GM18498 (cell line): ENCODE measurements around the gene LSM14A.
"Not testable (repeated sequence)": the region's sequence is repeated elsewhere in the genome, so short reads cannot be mapped to it uniquely, and the experiment has no call there.

ENCODE experiments used
- ATAC-seq: cut with Tn5 transposase; IDR thresholded peaks from one replicate; pipeline ENCODE4 v1.9.1; 2021; ENCODE audit warnings: mild to moderate bottlenecking, moderate library complexity; ENCODE audit not compliant: unreplicated experiment

Gene LSM14A

GRCh38 chr19:34189199-34189916 lies 17.1 kb downstream of the LSM14A start:
- no peak for ATAC-seq

- ATAC-seq: no peak
Observed at GRCh38 chr19:34189917-34190425, 17.7 kb downstream of the LSM14A start.

- ATAC-seq: no peak
Observed at GRCh38 chr19:34191355-34191962, 19.2 kb downstream of the LSM14A start.

- ATAC-seq: no peak
Observed at GRCh38 chr19:34193439-34193838, 21.1 kb downstream of the LSM14A start.

- no peak for ATAC-seq
Observed at GRCh38 chr19:34193876-34194275, 21.6 kb downstream of the LSM14A start.

- ATAC-seq: no peak
Observed at GRCh38 chr19:34201133-34201532, 28.8 kb downstream of the LSM14A start.

GRCh38 chr19:34205324-34205723 lies 33.0 kb downstream of the LSM14A start:
- ATAC-seq: not testable (repeated sequence)

GRCh38 chr19:34208291-34208884 lies 36.1 kb downstream of the LSM14A start:
- ATAC-seq: no peak

GRCh38 chr19:34209726-34210125 lies 37.4 kb downstream of the LSM14A start:
- ATAC-seq: no peak

- no peak for ATAC-seq
Observed at GRCh38 chr19:34213283-34213682, 41.0 kb downstream of the LSM14A start.

GRCh38 chr19:34214040-34214439 lies 41.7 kb downstream of the LSM14A start:
- ATAC-seq: no peak

GRCh38 chr19:34215006-34215665 lies 42.8 kb downstream of the LSM14A start:
- no peak for ATAC-seq

GRCh38 chr19:34215666-34216038 lies 43.3 kb downstream of the LSM14A start:
- no peak for ATAC-seq

GRCh38 chr19:34216745-34217219 lies 44.5 kb downstream of the LSM14A start:
- ATAC-seq: not testable (repeated sequence)

- ATAC-seq: peak; percentile 81
Observed at GRCh38 chr19:34217952-34218817, 45.9 kb downstream of the LSM14A start.

GRCh38 chr19:34218818-34219164 lies 46.5 kb downstream of the LSM14A start:
- no peak for ATAC-seq

GRCh38 chr19:34220472-34221063 lies 48.3 kb downstream of the LSM14A start:
- no peak for ATAC-seq

- ATAC-seq: no peak
Observed at GRCh38 chr19:34222386-34222785, 50.1 kb downstream of the LSM14A start.

GRCh38 chr19:34224996-34225658 lies 52.8 kb downstream of the LSM14A start:
- ATAC-seq: no peak

- no peak for ATAC-seq
Observed at GRCh38 chr19:34225659-34226015, 53.3 kb downstream of the LSM14A start.
